Breast epithelium (tissue), 4 donors: ENCODE measurements around the gene FUNDC2. TPM values are rescaled to one million over a fixed set of nuclear protein-coding genes. Genes with fewer than 3 reads are reported as not detected.

ENCODE experiments used
- DNase-seq, 2 donors: peaks; one replicate each; pipeline ENCODE4 v3.0.0-alpha.2; 2019; ENCODE audit warnings: low spot score in 2 of 2
- H3K27ac ChIP-seq, 2 donors: fragments of 200-600 bp; sonication (generic) in 1 of 2; one replicate each; pipeline ENCODE4 v1.5.1; 2016 to 2019; ENCODE audit warnings: mild to moderate bottlenecking in 1 of 2
- H3K27me3 ChIP-seq, 2 donors: fragments of 200-600 bp; sonication (generic) in 1 of 2; one replicate each; pipeline versions ENCODE4 v1.5.1 to v1.6.0; 2017 to 2019; ENCODE audit warnings: control low read depth in 1 of 2, mild to moderate bottlenecking in 1 of 2
- H3K36me3 ChIP-seq: fragments of 200-600 bp; one replicate; pipeline ENCODE4 v1.5.1; 2019
- H3K4me1 ChIP-seq, 2 donors: fragments of 200-600 bp; sonication (generic); one replicate each; pipeline ENCODE4 v1.5.1; 2016 to 2019; ENCODE audit warnings: control low read depth in 1 of 2
- H3K4me3 ChIP-seq, 3 donors: fragments of 200-600 bp; sonication (generic); 1 replicate in 2 of 3; 2 replicates in 1 of 3; pipeline ENCODE4 v1.5.1; 2016 to 2019; ENCODE audit warnings: mild to moderate bottlenecking in 3 of 3, moderate library complexity in 2 of 3
- H3K9me3 ChIP-seq, 2 donors: fragments of 200-600 bp; sonication (generic) in 1 of 2; one replicate each; pipeline ENCODE4 v1.5.1; 2016 to 2019; ENCODE audit warnings: control low read depth in 1 of 2
- CTCF ChIP-seq, 3 donors: fragments of 450-650 bp; IDR thresholded peaks; one replicate each; pipeline ENCODE4 v1.5.1; 2016 to 2017; ENCODE audit warnings: antibody characterized with exemption in 3 of 3, mild to moderate bottlenecking in 3 of 3, moderate library complexity in 3 of 3
- POLR2A ChIP-seq: fragments of 450-650 bp; IDR thresholded peaks from one replicate; pipeline ENCODE4 v1.6.1; 2016; ENCODE audit warnings: antibody characterized with exemption, mild to moderate bottlenecking, moderate library complexity
- POLR2AphosphoS5 ChIP-seq, 3 donors: sonication (generic); formaldehyde crosslinking; IDR thresholded peaks; one replicate each; pipeline ENCODE4 v1.6.1; 2017; ENCODE audit warnings: antibody characterized with exemption in 3 of 3
- intact Hi-C: fragments of 100-400 bp; cut with DNase I; formaldehyde crosslinking; loops from one replicate; pipeline ENCODE4 v1.15.1; 2023; ENCODE audit warnings: low total_unique reads
- total RNA-seq, 3 donors: library from RNA; depleted of rRNA; stranded (reverse); fragments of >200 nt; gene quantifications; one replicate each; pipeline ENCODE4 v1.1.0, GENCODE V29; 2016

Gene FUNDC2
- total RNA-seq, 3 donors from 2014 or later = 76.7 to 99.0 (median 81.0) TPM

GRCh38 chrX:155009994-155010472, 16.6 kb upstream of the FUNDC2 start:
- no peak for DNase-seq
- no peaks in the 10 kb centered on the region for H3K9me3 ChIP-seq
- intact Hi-C loops = loop anchor here (2.0 kb wide), 1 partner anchor 13 kb away; no protein-coding TSS in a partner anchor
- no peak overlapping the region for H3K4me3 ChIP-seq
- TF ChIP-seq POLR2A = no peak
- TF ChIP-seq POLR2AphosphoS5 (IDR thresholded peaks at IDR 0.05) = no peak
- TF ChIP-seq CTCF (IDR thresholded peaks at IDR 0.05) = no peak
- no peaks in the 10 kb centered on the region for H3K27me3 ChIP-seq
- no peaks in the 10 kb centered on the region for H3K4me1 ChIP-seq
- no peak overlapping the region for H3K27ac ChIP-seq
- no peaks in the 10 kb centered on the region for H3K36me3 ChIP-seq

DNA sequence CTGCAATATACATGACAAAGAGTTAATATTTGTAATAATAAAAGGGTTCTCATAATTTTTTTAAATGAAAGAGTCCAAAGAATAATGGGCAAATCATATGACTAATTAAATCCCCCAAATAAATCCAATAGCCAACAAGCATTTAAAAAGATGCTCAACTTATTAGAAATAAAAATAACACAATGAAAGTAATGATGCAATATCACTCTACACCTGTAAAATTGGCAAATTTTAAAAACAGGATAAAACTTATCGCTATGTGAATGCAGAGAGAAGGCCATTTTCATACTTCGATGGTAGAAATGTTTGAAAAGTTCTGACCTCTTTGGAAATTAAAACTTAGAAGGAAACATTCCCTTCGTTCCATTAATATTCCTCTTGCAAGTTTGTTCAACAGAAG, 6.1 kb upstream of the FUNDC2 start:
- no peak for DNase-seq
- H3K9me3 ChIP-seq = no peaks in the 10 kb centered on the region
- intact Hi-C loops = no loop called here
- TF ChIP-seq POLR2AphosphoS5 (IDR thresholded peaks at IDR 0.05) (no peak), POLR2A (no peak), CTCF (IDR thresholded peaks at IDR 0.05) (no peak)
- no peaks in the 10 kb centered on the region for H3K27me3 ChIP-seq
- no peaks in the 10 kb centered on the region for H3K4me1 ChIP-seq
- no peak overlapping the region for H3K4me3 ChIP-seq
- no peak overlapping the region for H3K27ac ChIP-seq
- no peaks in the 10 kb centered on the region for H3K36me3 ChIP-seq

DNA sequence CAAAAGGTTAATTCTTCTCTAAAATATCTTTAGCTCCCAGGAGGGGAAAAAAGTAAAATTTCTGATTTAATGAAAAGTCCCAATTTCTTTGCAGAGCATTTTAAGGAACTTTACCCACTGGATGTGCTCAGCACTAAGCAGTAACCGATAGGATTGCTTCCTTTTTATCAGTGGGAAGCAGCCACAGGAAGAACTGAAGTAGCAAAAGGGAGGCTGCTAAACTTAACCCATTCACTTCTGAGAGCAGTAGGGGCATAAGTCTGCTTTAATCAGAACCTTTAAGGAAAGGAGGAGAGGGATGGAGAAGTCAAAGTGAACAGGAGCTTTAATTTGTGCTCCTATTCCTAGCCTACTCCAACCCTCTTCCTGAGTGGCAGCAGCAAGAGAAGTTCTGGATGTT, 4.1 kb upstream of the FUNDC2 start, which contains the start of gene F8:
Gene F8, minus strand, starts transcription at position 139 of the 400 bp plus-strand sequence. CDS start 171 bp downstream, outside the sequence.
- intact Hi-C loops = no loop called here
- DNase-seq = no peak
- H3K36me3 ChIP-seq = no peaks in the 10 kb centered on the region
- H3K4me1 ChIP-seq = no peaks in the 10 kb centered on the region
- H3K9me3 ChIP-seq = no peaks in the 10 kb centered on the region
- no peak within 1 kb of the TSS for H3K27ac ChIP-seq
- H3K4me3 ChIP-seq = no peak within 1 kb of the TSS
- no peak for TF ChIP-seq POLR2AphosphoS5 (IDR thresholded peaks at IDR 0.05)
- no peak for TF ChIP-seq CTCF (IDR thresholded peaks at IDR 0.05)
- no peak for TF ChIP-seq POLR2A
- no peaks in the 10 kb centered on the region for H3K27me3 ChIP-seq

DNA sequence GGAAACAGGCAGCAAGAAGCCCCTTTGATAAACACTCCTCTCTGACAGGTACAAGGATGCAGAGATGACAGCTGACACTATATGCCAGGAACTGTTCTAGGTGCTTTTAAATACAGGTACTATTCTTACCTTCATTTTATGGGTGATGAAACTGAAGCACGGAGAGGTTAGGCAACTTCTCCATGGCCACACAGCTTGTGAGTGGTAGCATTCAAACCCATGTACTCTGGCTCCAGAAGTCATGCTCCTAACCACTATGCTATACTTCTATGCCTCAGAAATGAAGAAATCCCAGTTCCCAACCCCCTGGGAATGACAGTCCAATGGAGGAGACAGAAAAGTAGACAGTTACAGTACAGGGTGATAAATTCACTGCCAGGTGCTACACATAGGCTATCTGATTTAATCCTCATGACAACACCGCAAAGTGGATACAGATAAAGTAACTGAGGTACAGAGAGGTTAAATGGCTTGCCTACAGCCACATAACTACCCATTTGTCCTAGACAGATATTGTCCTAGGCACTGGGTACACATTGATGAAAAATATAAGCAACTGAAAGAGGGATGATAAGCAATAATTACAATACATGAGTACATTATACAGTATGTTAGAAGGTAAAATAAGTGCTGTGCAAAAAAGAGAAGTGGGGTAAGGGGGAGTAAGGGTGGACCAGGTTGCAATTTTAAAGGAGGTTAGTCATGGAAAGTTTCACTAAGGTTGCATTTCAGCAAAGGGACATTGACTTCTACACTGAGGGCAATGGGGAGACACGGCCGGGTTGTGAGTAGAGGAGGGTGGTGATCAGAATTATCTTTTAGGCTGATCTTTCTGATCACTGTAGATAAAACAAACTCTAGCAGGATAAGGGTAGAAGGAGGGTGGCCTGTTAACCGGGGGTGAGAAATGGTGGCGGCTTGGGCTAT, 2.5 kb upstream of the FUNDC2 start:
- H3K27ac ChIP-seq = no peak overlapping the region
- intact Hi-C loops = no loop called here
- H3K4me1 ChIP-seq = no peaks in the 10 kb centered on the region
- H3K27me3 ChIP-seq = no peaks in the 10 kb centered on the region
- no peak for TF ChIP-seq POLR2A
- TF ChIP-seq CTCF (IDR thresholded peaks at IDR 0.05) = no peak
- no peak for TF ChIP-seq POLR2AphosphoS5 (IDR thresholded peaks at IDR 0.05)
- no peaks in the 10 kb centered on the region for H3K36me3 ChIP-seq
- DNase-seq = no peak
- no peak overlapping the region for H3K4me3 ChIP-seq
- no peaks in the 10 kb centered on the region for H3K9me3 ChIP-seq

- intact Hi-C loops = loop anchor here (2.0 kb wide), 1 partner anchor 110 kb away; no protein-coding TSS in a partner anchor
- Histone ChIP-seq H3K9me3 (no peaks in the 10 kb centered on the region), H3K4me3 (peak overlapping the region; percentile 55 to 83 (median 65)), H3K4me1 (no peaks in the 10 kb centered on the region), H3K27me3 (no peaks in the 10 kb centered on the region), H3K36me3 (no peaks in the 10 kb centered on the region), H3K27ac (peak overlapping the region; percentile 95 to 99)
- TF ChIP-seq POLR2A (no peak), CTCF (IDR thresholded peaks at IDR 0.05) (no peak), POLR2AphosphoS5 (IDR thresholded peaks at IDR 0.05) (no peak)
- DNase-seq = no peak
These were observed 271 bp upstream of the FUNDC2 start for GRCh38 chrX:155026420-155026726.
